ENCODE data around the gene NDRG4. TPM values are rescaled to one million over a fixed set of nuclear protein-coding genes. Genes with fewer than 3 reads are reported as not detected.

NDRG4 gene
- total RNA-seq, 2 donors from 2014 or later: 163 to 238 TPM

- Histone ChIP-seq H3K9me3 (no peaks in the 10 kb centered on the region), H3K36me3 (no peaks in the 10 kb centered on the region), H3K4me1 (peaks cover 0 to 28% of the 10 kb centered on the region in 2 donors), H3K27ac (peak overlapping the region; percentile 82 to 85), H3K4me3 (no peak overlapping the region), H3K27me3 (no peaks in the 10 kb centered on the region)
- TF ChIP-seq CTCF (IDR thresholded peaks at IDR 0.05): no peak
- DNase-seq (ENCODE audit: low spot score): no peak
Measured at GRCh38 chr16:58459344-58460218, 40.4 kb upstream of the NDRG4 start.

GRCh38 chr16:58460219-58460610 lies 39.7 kb upstream of the NDRG4 start:
- no peak for TF ChIP-seq CTCF (IDR thresholded peaks at IDR 0.05)
- Histone ChIP-seq H3K9me3 (no peaks in the 10 kb centered on the region), H3K4me3 (no peak overlapping the region), H3K36me3 (no peaks in the 10 kb centered on the region), H3K27me3 (no peaks in the 10 kb centered on the region), H3K27ac (peak overlapping the region; percentile 82 to 85), H3K4me1 (peaks cover 0 to 29% of the 10 kb centered on the region in 2 donors)
- DNase-seq (ENCODE audit: low spot score): no peak

- no peaks in the 10 kb centered on the region for H3K9me3 ChIP-seq
- peak overlapping the region; percentile 82 to 85 for H3K27ac ChIP-seq
- no peak for DNase-seq (ENCODE audit: low spot score)
- TF ChIP-seq CTCF (IDR thresholded peaks at IDR 0.05): no peak
- no peaks in the 10 kb centered on the region for H3K27me3 ChIP-seq
- peaks cover 0 to 25% of the 10 kb centered on the region in 2 donors for H3K4me1 ChIP-seq
- no peaks in the 10 kb centered on the region for H3K36me3 ChIP-seq
- no peak overlapping the region for H3K4me3 ChIP-seq
Measured at GRCh38 chr16:58461056-58461455, 38.9 kb upstream of the NDRG4 start.

- DNase-seq (ENCODE audit: low spot score): no peak
- Histone ChIP-seq H3K9me3 (no peaks in the 10 kb centered on the region), H3K27me3 (no peaks in the 10 kb centered on the region), H3K4me3 (no peak overlapping the region), H3K36me3 (no peaks in the 10 kb centered on the region), H3K4me1 (peaks cover 0 to 20% of the 10 kb centered on the region in 2 donors), H3K27ac (peak overlapping the region; percentile 82 to 85)
- TF ChIP-seq CTCF (IDR thresholded peaks at IDR 0.05): no peak
Measured at GRCh38 chr16:58461640-58462039, 38.3 kb upstream of the NDRG4 start.

- no peak for TF ChIP-seq CTCF (IDR thresholded peaks at IDR 0.05)
- Histone ChIP-seq H3K27ac (peak overlapping the region; percentile 82 to 85), H3K27me3 (no peaks in the 10 kb centered on the region), H3K9me3 (no peaks in the 10 kb centered on the region), H3K36me3 (no peaks in the 10 kb centered on the region), H3K4me3 (no peak overlapping the region), H3K4me1 (peaks cover 0 to 20% of the 10 kb centered on the region in 2 donors)
- no peak for DNase-seq (ENCODE audit: low spot score)
Measured at GRCh38 chr16:58462089-58462488, 37.9 kb upstream of the NDRG4 start.

Measured in right atrium auricular region (tissue), 2 donors.